Progenitor cell of endocrine pancreas (in vitro differentiated cells): Measurements from ENCODE around the gene BCL3. TPM values are rescaled to one million over a fixed set of nuclear protein-coding genes. Genes with fewer than 3 reads are reported as not detected.
A peak's percentile ranks its signal among the peaks of the same experiment; 100 is the strongest.

Experiments
- DNase-seq: peaks from one replicate; pipeline ENCODE4 v3.0.0; 2021; ENCODE audit warnings: low spot score; ENCODE audit not compliant: unreplicated experiment
- H3K27ac Mint-ChIP-seq: 2 replicates; pipeline ENCODE4 v1.8.0; 2021; ENCODE audit warnings: mild to moderate bottlenecking, moderate library complexity, mixed read lengths
- H3K27me3 Mint-ChIP-seq: 2 replicates; pipeline ENCODE4 v1.8.0; 2021; ENCODE audit warnings: mixed read lengths
- H3K36me3 Mint-ChIP-seq: 2 replicates; pipeline ENCODE4 v1.8.0; 2022; ENCODE audit warnings: mixed read lengths; ENCODE audit not compliant: insufficient read depth
- H3K4me1 Mint-ChIP-seq: 2 replicates; pipeline ENCODE4 v1.8.0; 2021; ENCODE audit warnings: low read depth, mixed read lengths
- H3K4me3 Mint-ChIP-seq: 2 replicates; pipeline ENCODE4 v1.8.0; 2021; ENCODE audit warnings: low read depth, mild to moderate bottlenecking, moderate library complexity, mixed read lengths
- H3K9me3 Mint-ChIP-seq: 2 replicates; pipeline ENCODE4 v1.8.0; 2021; ENCODE audit warnings: low read depth, mixed read lengths
- CTCF ChIP-seq: fragments of 200-600 bp; sonication (generic); IDR thresholded peaks from one replicate; pipeline ENCODE4 v1.5.0; 2021; ENCODE audit warnings: antibody characterized with exemption, mild to moderate bottlenecking; ENCODE audit not compliant: unreplicated experiment
- total RNA-seq: library from RNA; stranded (reverse); gene quantifications from 2 replicates; pipeline ENCODE4 v1.2.1, GENCODE V29; 2021

The BCL3 gene
- total RNA-seq, 1 donor from 2014 or later, result 3.8 TPM

GRCh38 chr19:44795398-44795987 lies 47.0 kb downstream of the BCL3 start:
- H3K27me3 Mint-ChIP-seq, result no peaks in the 10 kb centered on the region
- DNase-seq, result no peak
- no peak overlapping the region for H3K27ac Mint-ChIP-seq
- peaks cover 16% of the 10 kb centered on the region for H3K4me1 Mint-ChIP-seq
- H3K4me3 Mint-ChIP-seq, result no peak overlapping the region
- TF ChIP-seq CTCF, result no peak
- H3K9me3 Mint-ChIP-seq, result no peaks in the 10 kb centered on the region
- peaks cover 7% of the 10 kb centered on the region for H3K36me3 Mint-ChIP-seq

- Mint-ChIP-seq H3K9me3 (no peaks in the 10 kb centered on the region), H3K4me1 (peaks cover 16% of the 10 kb centered on the region), H3K36me3 (peaks cover 7% of the 10 kb centered on the region), H3K4me3 (no peak overlapping the region), H3K27me3 (no peaks in the 10 kb centered on the region), H3K27ac (peak overlapping the region; percentile 95)
- no peak for TF ChIP-seq CTCF
- DNase-seq, result peak; percentile 22
Measured at GRCh38 chr19:44796701-44797115, 48.2 kb downstream of the BCL3 start.

GRCh38 chr19:44799627-44800346 lies 51.3 kb downstream of the BCL3 start:
- Mint-ChIP-seq H3K4me1 (peaks cover 16% of the 10 kb centered on the region), H3K27me3 (no peaks in the 10 kb centered on the region), H3K9me3 (no peaks in the 10 kb centered on the region), H3K36me3 (peaks cover 7% of the 10 kb centered on the region), H3K27ac (peak overlapping the region; percentile 64), H3K4me3 (no peak overlapping the region)
- TF ChIP-seq CTCF, result no peak
- no peak for DNase-seq

GRCh38 chr19:44800461-44800860 lies 52.0 kb downstream of the BCL3 start:
- H3K4me1 Mint-ChIP-seq, result peaks cover 16% of the 10 kb centered on the region
- TF ChIP-seq CTCF, result peak; percentile 95
- H3K36me3 Mint-ChIP-seq, result peaks cover 7% of the 10 kb centered on the region
- H3K27me3 Mint-ChIP-seq, result no peaks in the 10 kb centered on the region
- no peak overlapping the region for H3K4me3 Mint-ChIP-seq
- no peak overlapping the region for H3K27ac Mint-ChIP-seq
- peak; percentile 95 for DNase-seq
- no peaks in the 10 kb centered on the region for H3K9me3 Mint-ChIP-seq

GRCh38 chr19:44803442-44804428 lies 55.2 kb downstream of the BCL3 start:
- peaks cover 10% of the 10 kb centered on the region for H3K4me1 Mint-ChIP-seq

More at GRCh38 chr19:44803442-44804428, 55.2 kb downstream of the BCL3 start:
- Mint-ChIP-seq H3K27ac (no peak overlapping the region), H3K4me3 (no peak overlapping the region), H3K9me3 (no peaks in the 10 kb centered on the region), H3K36me3 (peaks cover 2% of the 10 kb centered on the region), H3K27me3 (no peaks in the 10 kb centered on the region)
- TF ChIP-seq CTCF, result no peak
- no peak for DNase-seq
